Stomach (tissue), 9 donors: ENCODE results near the gene LRRTM3. TPM values are rescaled to one million over a fixed set of nuclear protein-coding genes. Genes with fewer than 3 reads are reported as not detected.

Source experiments
- DNase-seq, 2 donors: peaks; one replicate each; pipeline versions ENCODE4 v3.0.0 to v3.0.0-alpha.2; 2013 to 2019
- H3K27ac ChIP-seq, 5 donors: fragments of 200-600 bp in 4 of 5; sonication (generic) in 4 of 5; one replicate each; pipeline ENCODE4 v1.5.1; 2013 to 2019; ENCODE audit warnings: mild to moderate bottlenecking in 1 of 5, moderate library complexity in 1 of 5
- H3K27me3 ChIP-seq, 3 donors: fragments of 200-600 bp; sonication (generic); one replicate each; pipeline ENCODE4 v1.5.1; 2017 to 2019; ENCODE audit warnings: mixed run types in 1 of 3
- H3K36me3 ChIP-seq, 4 donors: fragments of 200-600 bp; sonication (generic); 1 replicate in 3 of 4; 2 replicates in 1 of 4; pipeline ENCODE4 v1.5.1; 2016 to 2019
- H3K4me1 ChIP-seq, 4 donors: fragments of 200-600 bp; sonication (generic); one replicate each; pipeline ENCODE4 v1.5.1; 2016 to 2019
- H3K4me3 ChIP-seq, 4 donors: fragments of 200-600 bp; sonication (generic) in 3 of 4; one replicate each; pipeline ENCODE4 v1.5.1; 2016 to 2019; ENCODE audit warnings: mild to moderate bottlenecking in 1 of 4
- H3K9me3 ChIP-seq, 4 donors: fragments of 200-600 bp; sonication (generic); one replicate each; pipeline ENCODE4 v1.5.1; 2016 to 2019
- CTCF ChIP-seq, 7 experiments: fragments of 450-650 bp in 4 of 7; fragments of 200-600 bp in 3 of 7; sonication (generic) in 3 of 7; IDR thresholded peaks; one replicate each; pipeline ENCODE4 v1.5.1; 2016 to 2019; ENCODE audit warnings: antibody characterized with exemption in 7 of 7, control low read depth in 2 of 7, mild to moderate bottlenecking in 1 of 7
- EP300 ChIP-seq: sonication (generic); formaldehyde crosslinking; IDR thresholded peaks from one replicate; pipeline ENCODE4 v1.6.1; 2017; ENCODE audit warnings: antibody characterized with exemption
- POLR2A ChIP-seq, 4 donors: fragments of 450-650 bp; IDR thresholded peaks; one replicate each; pipeline ENCODE4 v1.6.1; 2016; ENCODE audit warnings: antibody characterized with exemption in 4 of 4, control low read depth in 2 of 4, mild to moderate bottlenecking in 1 of 4, moderate library complexity in 1 of 4
- POLR2AphosphoS5 ChIP-seq, 3 donors: sonication (generic); formaldehyde crosslinking; IDR thresholded peaks; one replicate each; pipeline ENCODE4 v1.6.1; 2016; ENCODE audit warnings: antibody characterized with exemption in 3 of 3
- WGBS, 5 donors: extraction: QIAGEN DNeasy Blood & Tissue Kit in 3 of 5; methylation state at CpG; one replicate each; pipeline versions ENCODE4 v1.1.5 to v1.1.7; 2013 to 2018; 5-methylcytosine and 5-hydroxymethylcytosine counted together
- intact Hi-C: fragments of 100-400 bp; cut with DNase I; formaldehyde crosslinking; loops from one replicate; pipeline ENCODE4 v1.15.1; 2023; ENCODE audit warnings: low total_unique reads
- polyA plus RNA-seq, 3 donors: library from polyadenylated mRNA; stranded (reverse); fragments of 200-250 nt; gene quantifications; one replicate each; pipeline ENCODE4 v1.2.3, GENCODE V29; 2013
- total RNA-seq, 5 donors: library from RNA; depleted of rRNA; stranded (reverse); fragments of >200 nt; gene quantifications; one replicate each; pipeline versions ENCODE4 v1.1.0 to v1.2.3, GENCODE V29; 2014 to 2016
- donor health status: healthy with polysubstance abuse.
- donor health status: Bipolar disorder and iron deficiency.
- donor health status: healthy.

Gene LRRTM3
- total and polyA plus RNA-seq, 8 donors: 0.18 TPM; not detected in 7

DNA sequence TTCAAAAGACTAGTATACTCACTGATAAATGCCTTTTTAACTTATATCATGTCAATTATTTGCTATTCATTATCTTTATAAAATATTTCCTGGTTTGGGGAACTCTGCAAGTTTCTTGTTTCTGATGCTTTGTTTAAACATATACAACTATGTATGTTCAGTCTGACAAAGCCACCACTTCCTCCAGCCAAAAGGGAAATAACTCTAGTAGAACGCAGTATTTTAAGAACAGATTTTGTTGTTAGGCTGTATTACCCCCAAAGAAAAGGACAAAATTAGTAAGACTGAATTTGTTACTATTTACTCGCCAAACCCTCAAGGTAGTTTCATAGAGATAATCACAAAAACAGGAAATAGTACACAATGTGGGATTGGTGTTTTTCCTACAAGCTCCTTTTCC lies 78.9 kb downstream of the LRRTM3 start:
- intact Hi-C loops: no loop called here
- 51 to 60% (median 54%) methylated on average over 2 of the region's 2 CpGs for WGBS, 5 donors
- H3K4me3 ChIP-seq: no peak overlapping the region
- TF ChIP-seq EP300: no peak
- TF ChIP-seq CTCF (IDR thresholded peaks at IDR 0.05): no peak
- TF ChIP-seq POLR2A (IDR thresholded peaks at IDR 0.05): no peak
- TF ChIP-seq POLR2AphosphoS5 (IDR thresholded peaks at IDR 0.05): no peak
- H3K36me3 ChIP-seq: no peaks in the 10 kb centered on the region
- no peaks in the 10 kb centered on the region for H3K4me1 ChIP-seq
- H3K9me3 ChIP-seq: no peaks in the 10 kb centered on the region
- H3K27me3 ChIP-seq: no peaks in the 10 kb centered on the region
- no peak overlapping the region for H3K27ac ChIP-seq
- no peak for DNase-seq

DNA sequence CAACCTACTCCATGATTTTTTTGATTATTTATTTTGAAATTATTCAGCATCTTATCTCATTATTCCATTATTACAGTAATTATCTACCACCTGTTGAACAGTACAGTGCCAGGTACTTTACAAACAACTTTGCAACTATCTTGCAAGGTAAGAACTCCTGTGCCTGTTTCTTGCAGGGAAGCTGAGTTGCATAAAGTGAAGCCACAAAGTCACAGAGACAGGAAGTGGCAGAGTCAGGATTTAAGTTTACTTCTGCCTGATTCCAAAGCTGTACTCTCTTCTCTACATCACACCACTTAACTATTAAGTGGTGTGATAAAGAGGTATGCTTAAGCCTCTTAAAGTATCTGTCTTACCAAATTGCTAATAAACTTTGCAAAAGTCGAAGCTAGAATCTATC lies 80.1 kb downstream of the LRRTM3 start:
- WGBS, 5 donors: 56 to 80% (median 69%) methylated on average over 1 of the region's 1 CpG
- no peaks in the 10 kb centered on the region for H3K4me1 ChIP-seq

DNA sequence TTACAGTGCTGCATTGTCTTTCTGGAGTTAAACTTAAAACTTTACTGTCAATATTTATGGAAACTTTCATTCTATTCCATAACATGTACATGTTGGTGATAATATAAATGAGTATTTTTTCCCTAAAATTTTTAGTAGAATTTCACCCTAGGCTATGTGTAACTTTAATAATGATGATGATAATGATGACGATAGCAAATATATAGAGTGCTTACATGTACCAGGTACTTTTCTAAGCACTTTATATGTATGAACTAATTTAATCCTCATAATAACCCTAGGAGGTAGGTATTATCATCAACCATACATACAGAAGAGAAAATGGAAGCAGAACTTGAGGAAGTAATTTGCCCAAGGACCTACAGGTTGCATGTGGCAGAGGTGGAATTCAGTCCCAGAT lies 85.6 kb downstream of the LRRTM3 start:
- H3K4me1 ChIP-seq: no peaks in the 10 kb centered on the region
- H3K27ac ChIP-seq: no peak overlapping the region
- TF ChIP-seq POLR2AphosphoS5 (IDR thresholded peaks at IDR 0.05) (no peak), CTCF (IDR thresholded peaks at IDR 0.05) (no peak), POLR2A (IDR thresholded peaks at IDR 0.05) (no peak)
- intact Hi-C loops: no loop called here
- no peak overlapping the region for H3K4me3 ChIP-seq
- WGBS, 5 donors: 93 to 100% (median 97%) methylated on average over 1 of the region's 1 CpG
- no peaks in the 10 kb centered on the region for H3K9me3 ChIP-seq
- H3K27me3 ChIP-seq: no peaks in the 10 kb centered on the region
- DNase-seq: no peak
- H3K36me3 ChIP-seq: no peaks in the 10 kb centered on the region

More for the DNA sequence above, 80.1 kb downstream of the LRRTM3 start:
- no peak overlapping the region for H3K27ac ChIP-seq
- H3K9me3 ChIP-seq: no peaks in the 10 kb centered on the region
- no peaks in the 10 kb centered on the region for H3K27me3 ChIP-seq
- no peak for DNase-seq
- no peaks in the 10 kb centered on the region for H3K36me3 ChIP-seq
- intact Hi-C loops: no loop called here
- no peak for TF ChIP-seq POLR2A (IDR thresholded peaks at IDR 0.05)
- TF ChIP-seq EP300: no peak
- no peak for TF ChIP-seq CTCF (IDR thresholded peaks at IDR 0.05)
- no peak for TF ChIP-seq POLR2AphosphoS5 (IDR thresholded peaks at IDR 0.05)
- H3K4me3 ChIP-seq: no peak overlapping the region

- Histone ChIP-seq H3K4me3 (no peak overlapping the region), H3K27me3 (no peaks in the 10 kb centered on the region), H3K9me3 (no peaks in the 10 kb centered on the region), H3K4me1 (no peaks in the 10 kb centered on the region), H3K36me3 (no peaks in the 10 kb centered on the region), H3K27ac (no peak overlapping the region)
- intact Hi-C loops: no loop called here
- WGBS, 5 donors: 54 to 67% (median 65%) methylated on average over 3 of the region's 3 CpGs
- TF ChIP-seq EP300: no peak
- TF ChIP-seq CTCF (IDR thresholded peaks at IDR 0.05): no peak
- TF ChIP-seq POLR2A (IDR thresholded peaks at IDR 0.05): no peak
- no peak for TF ChIP-seq POLR2AphosphoS5 (IDR thresholded peaks at IDR 0.05)
- DNase-seq: no peak
These were observed 86.1 kb downstream of the LRRTM3 start for GRCh38 chr10:67011981-67012380.
